Forelimb muscle (tissue), 1 donor: Measurements from ENCODE around the gene IFI16. TPM values are rescaled to one million over a fixed set of nuclear protein-coding genes. Genes with fewer than 3 reads are reported as not detected.
"Not testable (repeated sequence)": the region's sequence is repeated elsewhere in the genome, so short reads cannot be mapped to it uniquely, and the experiment has no call there.

Experiments used
- DNase-seq: peaks from one replicate; pipeline ENCODE4 v3.0.0-alpha.2; 2013; ENCODE audit warnings: low read depth
- polyA plus RNA-seq: library from polyadenylated mRNA; unstranded; fragments of 120-200 nt; gene quantifications from one replicate; pipeline ENCODE4 v1.2.1, GENCODE V29; 2013; ENCODE audit not compliant: insufficient read length

Gene IFI16
- polyA plus RNA-seq, 1 donor: 28.6 TPM

- no peak for DNase-seq
Observed at GRCh38 chr1:159098596-159098995, 88.9 kb downstream of the IFI16 start.

- DNase-seq: no peak
Observed at GRCh38 chr1:159100589-159100988, 90.9 kb downstream of the IFI16 start.

- DNase-seq: not testable (repeated sequence)
Observed at GRCh38 chr1:159103021-159103420, 93.3 kb downstream of the IFI16 start.

Other genes starting within 250 kb of the IFI16 start
- not detected for gene OR6N1, start 237.7 kb upstream of the IFI16 start, polyA plus RNA-seq
- gene OR6N2, start 228.7 kb upstream of the IFI16 start, polyA plus RNA-seq: not detected
- 2.9 TPM for gene MNDA, start 178.6 kb upstream of the IFI16 start, polyA plus RNA-seq
- gene PYHIN1, start 78.4 kb upstream of the IFI16 start, polyA plus RNA-seq: 0.22 TPM
- gene AIM2, start 66.9 kb downstream of the IFI16 start, polyA plus RNA-seq: 0.46 TPM
- gene CADM3, start 161.7 kb downstream of the IFI16 start, polyA plus RNA-seq: 0.47 TPM
- 3.0 TPM for gene ACKR1, start 195.0 kb downstream of the IFI16 start, polyA plus RNA-seq